PC-3 (cell line): ENCODE data around the gene MGAM2. TPM values are rescaled to one million over a fixed set of nuclear protein-coding genes. Genes with fewer than 3 reads are reported as not detected.

Experiments used
- ATAC-seq: fragments of 200-7000 bp; cut with Tn5 transposase; 2 replicates; pipeline ENCODE4 v1.9.1; 2020; ENCODE audit warnings: mild to moderate bottlenecking, moderate library complexity
- BruUV-seq: library from RNA; stranded (reverse); fragments of 400-500 nt; replicated peaks from 2 replicates; lab custom pipeline; 2021; lab: Mats Ljungman, UMichigan
- CTCF ChIA-PET: fragments of 300-600 bp; sonication (Branson Sonifier 250); formaldehyde crosslinking; loops from one replicate; lab custom pipeline; 2022; ENCODE audit warnings: antibody characterized with exemption; lab: Charles Lee
- POLR2A ChIA-PET: fragments of 300-600 bp; sonication (Branson Sonifier 250); formaldehyde crosslinking; loops from one replicate; lab custom pipeline; 2022; ENCODE audit warnings: antibody characterized with exemption; ENCODE audit not compliant: unreplicated experiment; lab: Charles Lee
- DNase-seq: peaks from one replicate; pipeline ENCODE4 v3.0.0-alpha.2; 2015
- H2AFZ ChIP-seq: fragments of 300-600 bp; sonication (generic); 2 replicates; pipeline ENCODE4 v1.6.0; 2016; ENCODE audit warnings: antibody characterized with exemption, low read length
- H3F3A ChIP-seq: fragments of 300-600 bp; sonication (generic); one replicate; pipeline ENCODE4 v1.6.0; 2017; ENCODE audit warnings: antibody characterized with exemption, low read length, control low read depth, mild to moderate bottlenecking; ENCODE audit not compliant: unreplicated experiment
- H3K27ac ChIP-seq: fragments of 300-600 bp; sonication (generic); 2 replicates; pipeline ENCODE4 v1.5.1; 2016; ENCODE audit warnings: mild to moderate bottlenecking, low read length
- H3K27me3 ChIP-seq: fragments of 300-600 bp; sonication (generic); 2 replicates; pipeline ENCODE4 v1.6.1; 2016; ENCODE audit warnings: low read length, mixed read lengths
- H3K36me3 ChIP-seq: fragments of 300-600 bp; sonication (generic); 2 replicates; pipeline ENCODE4 v1.6.1; 2016; ENCODE audit warnings: low read depth, mixed run types, low read length, mixed read lengths
- H3K4me1 ChIP-seq: fragments of 300-600 bp; sonication (generic); 2 replicates; pipeline ENCODE4 v1.5.1; 2016; ENCODE audit warnings: low read length; ENCODE audit not compliant: insufficient read depth
- H3K4me2 ChIP-seq: fragments of 300-600 bp; sonication (generic); 2 replicates; pipeline ENCODE4 v1.6.0; 2016; ENCODE audit warnings: low read length
- H3K4me3 ChIP-seq: fragments of 300-600 bp; sonication (generic); 2 replicates; pipeline ENCODE4 v1.5.1; 2016; ENCODE audit warnings: mild to moderate bottlenecking, low read length, mixed read lengths
- H3K79me2 ChIP-seq: fragments of 300-600 bp; sonication (generic); 2 replicates; pipeline ENCODE4 v1.6.1; 2017; ENCODE audit warnings: low read length, mixed read lengths
- H3K9ac ChIP-seq: fragments of 300-600 bp; sonication (generic); 2 replicates; pipeline ENCODE4 v1.6.0; 2016; ENCODE audit warnings: mild to moderate bottlenecking, low read length
- H3K9me2 ChIP-seq: fragments of 300-600 bp; sonication (generic); replicated peaks from 2 replicates; pipeline ENCODE4 v1.6.1; 2016; ENCODE audit warnings: mixed run types, low read length, mixed read lengths
- H3K9me3 ChIP-seq: fragments of 300-600 bp; sonication (generic); 2 replicates; pipeline ENCODE4 v1.6.1; 2016; ENCODE audit warnings: low read length, mixed read lengths
- H4K20me1 ChIP-seq: fragments of 300-600 bp; sonication (generic); 2 replicates; pipeline ENCODE4 v1.6.1; 2016; ENCODE audit warnings: low read length, mixed read lengths
- EZH2 ChIP-seq: fragments of 300-600 bp; sonication (generic); IDR thresholded peaks from one replicate; pipeline ENCODE4 v1.6.1; 2017; ENCODE audit warnings: antibody characterized with exemption, mild to moderate bottlenecking, low read length; ENCODE audit not compliant: unreplicated experiment
- EZH2phosphoT487 ChIP-seq: fragments of 300-600 bp; sonication (generic); IDR thresholded peaks from 2 replicates; pipeline ENCODE4 v1.6.1; 2018; ENCODE audit warnings: mild to moderate bottlenecking, antibody characterized with exemption, low read length, borderline replicate concordance
- intact Hi-C: fragments of 100-400 bp; cut with micrococcal nuclease; formaldehyde crosslinking; loops from 2 replicates; pipeline ENCODE4 v1.9.0; 2023
- total RNA-seq: library from RNA; depleted of rRNA; stranded (reverse); fragments of >200 nt; gene quantifications from 2 replicates; pipeline ENCODE4 v1.2.3, GENCODE V29; 2014
- TF ChIP-seq, protein P1 (sequence below): fragments of 300-600 bp; sonication (generic); conservative IDR thresholded peaks from 2 replicates; pipeline ENCODE4 v1.5.1; 2017; ENCODE audit warnings: antibody characterized with exemption, low read depth, mild to moderate bottlenecking, low read length

Gene MGAM2
- total RNA-seq, 1 experiment from 2014 or later = not detected

DNA sequence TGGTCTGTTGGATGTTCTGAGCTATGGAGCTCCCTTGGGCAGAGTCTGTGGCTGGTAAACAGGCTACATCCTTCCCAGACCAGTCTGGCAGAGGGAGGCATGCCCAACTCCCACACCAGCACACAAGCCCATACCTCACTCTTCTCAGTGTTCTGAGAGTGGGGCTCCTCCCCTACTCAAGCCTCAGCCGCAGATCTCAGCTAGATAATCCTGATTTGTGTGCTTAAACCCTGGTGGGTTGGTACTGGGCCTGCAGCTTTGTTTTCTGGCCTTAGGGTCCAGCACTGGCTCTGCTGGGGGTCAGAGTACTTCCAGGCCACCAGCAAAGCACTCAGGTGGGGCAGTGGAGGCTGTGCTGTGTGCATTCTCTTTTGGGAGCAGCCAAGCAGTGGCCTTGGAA, 70.4 kb downstream of the MGAM2 start:
- POLR2A ChIA-PET = no interaction called here
- no peaks in the 10 kb centered on the region for H4K20me1 ChIP-seq
- H2AFZ ChIP-seq = no peak overlapping the region
- no peaks in the 10 kb centered on the region for H3K9me3 ChIP-seq
- H3K27me3 ChIP-seq = peaks cover 24% of the 10 kb centered on the region; the same call in 1 of the 2 replicates
- no peak for ATAC-seq
- DNase-seq = no peak
- no peak overlapping the region for H3K4me2 ChIP-seq
- BruUV-seq = no TSS peak
- intact Hi-C loops = no loop called here
- H3K79me2 ChIP-seq = no peaks in the 10 kb centered on the region
- no peaks in the 10 kb centered on the region for H3K36me3 ChIP-seq
- CTCF ChIA-PET = no interaction called here
- no peaks in the 10 kb centered on the region for H3K4me1 ChIP-seq
- no peaks in the 10 kb centered on the region for H3F3A ChIP-seq
- no peak overlapping the region for H3K27ac ChIP-seq
- TF ChIP-seq EZH2phosphoT487 = no peak
- TF ChIP-seq, protein P1, sequence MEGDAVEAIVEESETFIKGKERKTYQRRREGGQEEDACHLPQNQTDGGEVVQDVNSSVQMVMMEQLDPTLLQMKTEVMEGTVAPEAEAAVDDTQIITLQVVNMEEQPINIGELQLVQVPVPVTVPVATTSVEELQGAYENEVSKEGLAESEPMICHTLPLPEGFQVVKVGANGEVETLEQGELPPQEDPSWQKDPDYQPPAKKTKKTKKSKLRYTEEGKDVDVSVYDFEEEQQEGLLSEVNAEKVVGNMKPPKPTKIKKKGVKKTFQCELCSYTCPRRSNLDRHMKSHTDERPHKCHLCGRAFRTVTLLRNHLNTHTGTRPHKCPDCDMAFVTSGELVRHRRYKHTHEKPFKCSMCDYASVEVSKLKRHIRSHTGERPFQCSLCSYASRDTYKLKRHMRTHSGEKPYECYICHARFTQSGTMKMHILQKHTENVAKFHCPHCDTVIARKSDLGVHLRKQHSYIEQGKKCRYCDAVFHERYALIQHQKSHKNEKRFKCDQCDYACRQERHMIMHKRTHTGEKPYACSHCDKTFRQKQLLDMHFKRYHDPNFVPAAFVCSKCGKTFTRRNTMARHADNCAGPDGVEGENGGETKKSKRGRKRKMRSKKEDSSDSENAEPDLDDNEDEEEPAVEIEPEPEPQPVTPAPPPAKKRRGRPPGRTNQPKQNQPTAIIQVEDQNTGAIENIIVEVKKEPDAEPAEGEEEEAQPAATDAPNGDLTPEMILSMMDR = no peak
- no peak for TF ChIP-seq EZH2
- no peak overlapping the region for H3K9ac ChIP-seq
- H3K4me3 ChIP-seq = no peak overlapping the region
- no peaks in the 10 kb centered on the region for H3K9me2 ChIP-seq

DNA sequence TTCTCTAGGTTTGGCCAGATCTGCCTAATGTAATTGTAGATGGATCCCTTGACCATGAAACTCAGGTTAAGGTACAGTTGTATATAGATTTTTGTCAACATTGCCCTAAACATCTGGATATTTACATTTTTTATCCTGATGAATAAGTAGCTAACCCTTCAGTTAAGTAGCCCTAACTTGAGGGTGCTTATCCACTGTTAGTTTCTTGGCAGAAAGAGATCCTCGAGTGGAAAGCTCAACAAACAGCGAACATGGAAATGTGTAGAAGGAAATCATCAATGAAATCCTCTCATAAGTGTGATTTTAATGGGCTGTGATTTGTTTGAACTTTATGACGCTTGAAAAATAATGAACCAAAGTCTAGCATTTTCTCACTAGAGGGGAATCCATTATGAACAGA, 73.6 kb downstream of the MGAM2 start:
- Histone ChIP-seq H3K27me3 (peaks cover 24% of the 10 kb centered on the region; the same call in 1 of the 2 replicates), H3K4me1 (no peaks in the 10 kb centered on the region), H3K9ac (no peak overlapping the region), H3K9me2 (no peaks in the 10 kb centered on the region), H3K36me3 (no peaks in the 10 kb centered on the region), H2AFZ (no peak overlapping the region), H3F3A (no peaks in the 10 kb centered on the region), H3K4me2 (no peak overlapping the region), H3K79me2 (no peaks in the 10 kb centered on the region), H3K4me3 (no peak overlapping the region), H4K20me1 (no peaks in the 10 kb centered on the region), H3K27ac (no peak overlapping the region), H3K9me3 (no peaks in the 10 kb centered on the region)
- POLR2A ChIA-PET = no interaction called here
- no TSS peak for BruUV-seq
- DNase-seq (no peak), ATAC-seq (no peak)
- CTCF ChIA-PET = no interaction called here
- TF ChIP-seq EZH2 (no peak), EZH2phosphoT487 (no peak)
- TF ChIP-seq, protein P1 = no peak
- intact Hi-C loops = no loop called here

DNA sequence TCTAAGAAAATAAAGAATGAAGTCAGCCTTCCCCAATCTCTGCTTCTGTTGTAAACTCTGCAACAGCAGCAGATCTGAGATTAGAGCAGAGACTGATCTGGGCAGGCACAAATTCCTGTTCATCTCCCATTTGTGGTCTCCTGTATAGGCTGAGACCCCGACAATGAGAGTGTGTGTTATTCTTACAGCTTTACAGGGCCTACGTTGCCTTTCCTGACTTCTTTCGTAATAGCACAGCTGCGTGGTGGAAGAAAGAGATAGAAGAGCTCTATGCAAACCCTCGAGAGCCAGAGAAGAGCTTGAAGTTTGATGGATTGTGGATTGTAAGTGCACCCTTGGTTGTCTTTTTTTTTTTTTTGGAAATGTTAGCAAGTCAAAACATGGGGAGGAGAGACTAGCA, 74.3 kb downstream of the MGAM2 start:
- Histone ChIP-seq H4K20me1 (no peaks in the 10 kb centered on the region), H3F3A (no peaks in the 10 kb centered on the region), H3K4me1 (no peaks in the 10 kb centered on the region), H3K27ac (no peak overlapping the region), H3K36me3 (no peaks in the 10 kb centered on the region), H3K79me2 (no peaks in the 10 kb centered on the region), H3K9ac (no peak overlapping the region), H3K9me2 (no peaks in the 10 kb centered on the region), H3K27me3 (peaks cover 28% of the 10 kb centered on the region; the same call in 1 of the 2 replicates), H3K9me3 (no peaks in the 10 kb centered on the region), H3K4me2 (no peak overlapping the region), H3K4me3 (no peak overlapping the region), H2AFZ (no peak overlapping the region)
- no peak for DNase-seq
- TF ChIP-seq, protein P1 = no peak
- TF ChIP-seq EZH2 (no peak), EZH2phosphoT487 (no peak)
- POLR2A ChIA-PET = no interaction called here
- no peak for ATAC-seq
- intact Hi-C loops = no loop called here
- BruUV-seq = no TSS peak
- CTCF ChIA-PET = no interaction called here
